CD1c-positive myeloid dendritic cell (primary cell): ENCODE measurements around the gene CCDC40.
A peak's percentile ranks its signal among the peaks of the same experiment; 100 is the strongest.

Experiments
- DNase-seq: peaks from one replicate; pipeline ENCODE4 v3.0.0-alpha.2; 2016; ENCODE audit errors: extremely low spot score

The CCDC40 gene

GRCh38 chr17:80047176-80047575 is 10.7 kb downstream of the CCDC40 start:
- no peak for DNase-seq

DNA sequence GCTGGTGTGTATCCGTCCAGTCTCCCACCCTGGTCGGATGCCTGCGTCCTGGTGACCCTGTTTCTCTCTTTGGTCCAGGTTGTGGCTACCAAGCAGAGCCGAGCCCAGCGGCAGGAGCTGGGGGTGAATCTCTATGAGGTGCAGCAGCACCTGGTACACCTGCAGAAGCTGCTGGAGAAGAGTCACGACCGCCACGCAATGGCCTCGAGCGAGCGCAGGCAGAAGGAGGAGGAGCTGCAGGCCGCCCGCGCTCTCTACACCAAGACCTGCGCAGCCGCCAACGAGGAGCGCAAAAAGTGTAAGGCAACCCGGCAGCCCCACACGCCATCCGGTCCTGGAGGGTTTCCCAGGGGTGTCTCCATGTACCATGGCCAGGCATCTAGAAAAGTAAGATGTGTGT is 13.5 kb downstream of the CCDC40 start:
- DNase-seq, result no peak

DNA sequence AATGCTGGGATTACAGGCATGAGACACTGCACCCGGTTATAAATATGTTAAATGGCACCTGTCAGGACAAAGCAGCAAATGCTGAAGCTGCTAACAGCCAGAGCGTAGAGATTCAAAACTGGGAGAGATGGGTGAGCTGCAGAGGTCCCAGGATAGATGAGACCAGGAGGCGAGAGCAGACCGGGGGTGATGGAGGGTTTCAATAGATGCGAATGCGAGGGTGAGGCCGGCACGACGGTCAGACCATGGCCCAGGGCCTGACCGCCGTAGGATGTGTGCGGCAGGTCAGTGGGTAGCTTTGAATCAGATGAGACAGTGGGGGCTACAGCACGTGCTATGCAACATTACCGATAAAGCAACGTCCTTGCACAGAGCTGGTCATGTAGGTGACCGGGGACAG is 14.3 kb downstream of the CCDC40 start:
- DNase-seq, result no peak

- no peak for DNase-seq
Observed at GRCh38 chr17:80051681-80052080, 15.2 kb downstream of the CCDC40 start.

DNA sequence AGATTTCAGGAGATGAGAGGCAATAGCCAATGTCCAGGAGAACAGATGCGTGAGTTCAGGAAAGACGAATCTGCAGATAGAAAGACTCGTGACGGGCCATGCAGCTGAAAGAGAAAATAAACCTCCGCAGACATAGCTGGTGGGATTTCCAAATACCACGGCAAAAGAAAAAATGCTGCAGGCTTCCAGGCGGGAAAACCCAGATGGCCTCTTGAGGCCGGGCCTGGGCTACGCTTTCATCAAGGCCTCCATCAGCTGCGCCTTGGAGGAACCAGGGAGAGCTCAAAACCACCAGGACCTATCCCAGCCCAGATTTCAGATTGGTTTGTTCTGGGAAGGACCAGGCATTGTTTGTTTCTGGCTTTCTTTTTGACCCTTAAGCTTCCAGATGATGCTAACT is 16.7 kb downstream of the CCDC40 start:
- DNase-seq, result no peak

GRCh38 chr17:80055597-80055996 is 19.2 kb downstream of the CCDC40 start:
- DNase-seq, result no peak

DNA sequence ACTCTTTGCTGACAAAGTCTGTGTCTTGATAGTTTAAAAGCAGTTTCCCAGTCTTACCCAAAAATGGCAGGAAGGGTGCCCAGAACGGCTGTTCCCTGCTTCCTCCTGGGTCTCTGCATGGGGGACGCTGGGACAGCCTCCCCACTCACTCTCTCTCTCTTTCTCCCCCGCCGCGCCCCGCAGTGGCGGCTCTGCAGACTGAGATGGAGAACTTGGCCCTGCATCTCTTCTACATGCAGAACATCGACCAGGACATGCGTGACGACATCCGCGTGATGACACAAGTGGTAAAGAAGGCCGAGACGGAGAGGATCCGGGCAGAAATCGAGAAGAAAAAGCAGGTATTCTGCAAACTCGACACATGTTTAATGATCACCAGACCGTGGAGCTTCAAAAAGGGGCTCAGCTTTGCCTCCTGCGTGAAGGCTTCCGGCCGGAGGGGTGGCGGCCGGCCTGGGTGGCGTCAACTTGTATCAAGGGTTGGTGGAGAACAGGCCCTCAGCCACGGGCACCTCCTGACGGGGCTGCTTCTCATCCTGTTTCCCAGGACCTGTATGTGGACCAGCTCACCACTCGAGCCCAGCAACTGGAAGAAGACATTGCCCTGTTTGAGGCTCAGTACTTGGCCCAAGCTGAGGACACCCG is 22.0 kb downstream of the CCDC40 start:
- DNase-seq, result no peak

- no peak for DNase-seq
Observed at GRCh38 chr17:80060644-80061043, 24.2 kb downstream of the CCDC40 start.

- no peak for DNase-seq
Observed at GRCh38 chr17:80061421-80061820, 25.0 kb downstream of the CCDC40 start.

- peak; percentile 29 for DNase-seq
Observed at GRCh38 chr17:80063830-80064585, 27.6 kb downstream of the CCDC40 start.

- DNase-seq, result no peak
Observed at GRCh38 chr17:80064696-80065095, 28.3 kb downstream of the CCDC40 start.

- no peak for DNase-seq
Observed at GRCh38 chr17:80065478-80066170, 29.2 kb downstream of the CCDC40 start.

DNA sequence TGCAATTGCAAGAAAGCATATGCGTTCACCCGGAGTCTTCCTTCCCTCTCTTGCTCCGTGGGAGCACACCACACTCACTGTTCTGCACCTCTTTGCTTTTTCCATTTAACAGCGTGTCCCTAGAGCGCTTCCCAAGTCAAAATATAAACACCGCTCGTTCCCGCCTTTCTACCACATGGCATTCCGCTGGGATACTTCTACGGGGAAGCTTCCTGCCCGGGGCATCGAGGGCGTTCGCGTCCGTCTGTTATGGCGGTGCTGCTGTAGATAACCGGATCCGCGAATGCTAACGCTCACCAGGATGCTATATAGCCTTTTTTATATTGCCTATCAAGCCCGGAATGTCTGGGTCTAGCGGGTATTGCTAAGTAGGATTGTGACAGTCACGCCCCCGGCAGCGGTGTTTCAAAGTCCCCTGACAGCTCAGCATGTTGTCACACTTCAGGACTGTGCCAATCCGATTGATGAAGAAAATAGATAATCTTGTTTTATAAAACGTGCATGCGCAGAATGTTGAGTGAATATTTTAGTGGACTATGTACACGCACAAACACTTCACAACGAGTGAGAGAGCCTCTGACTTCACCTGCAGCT is 31.0 kb downstream of the CCDC40 start:
- no peak for DNase-seq

GRCh38 chr17:80068301-80069222 is 32.1 kb downstream of the CCDC40 start:
- DNase-seq, result no peak

DNA sequence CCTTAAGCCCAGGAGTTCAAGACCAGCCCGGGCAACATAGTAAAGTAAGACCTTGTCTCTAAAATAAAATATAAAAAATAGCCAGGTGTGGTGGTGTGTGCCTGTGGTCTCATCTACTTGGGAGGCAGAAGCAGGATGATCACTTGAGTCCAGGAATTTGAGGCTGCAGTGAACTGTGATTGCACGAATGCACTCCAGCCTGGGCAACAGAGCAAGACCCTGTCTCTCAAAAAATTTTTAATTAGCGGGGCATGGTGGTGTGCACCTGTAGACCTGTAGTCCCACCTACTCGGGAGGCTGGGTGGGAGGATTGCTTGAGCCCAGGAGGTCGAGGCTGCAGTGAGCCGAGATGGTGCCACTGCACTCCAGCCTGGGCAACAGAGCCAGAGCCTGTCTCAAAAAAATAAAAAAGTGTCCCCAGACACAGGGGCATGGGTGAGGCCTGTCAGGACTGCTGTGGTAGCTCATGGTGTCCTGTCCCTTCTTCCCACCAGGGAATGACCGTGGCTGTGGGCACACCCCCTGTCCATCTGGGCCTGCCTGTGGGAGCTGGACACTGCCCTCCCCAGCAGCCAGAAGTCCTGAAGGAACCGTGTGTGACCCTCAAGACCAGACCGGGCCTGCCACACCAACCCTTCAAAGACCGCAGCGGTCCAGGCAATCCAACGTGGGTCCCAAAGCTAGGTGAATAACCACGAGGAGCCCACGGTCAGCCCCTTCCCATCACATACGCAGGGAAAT is 34.1 kb downstream of the CCDC40 start:
- no peak for DNase-seq

DNA sequence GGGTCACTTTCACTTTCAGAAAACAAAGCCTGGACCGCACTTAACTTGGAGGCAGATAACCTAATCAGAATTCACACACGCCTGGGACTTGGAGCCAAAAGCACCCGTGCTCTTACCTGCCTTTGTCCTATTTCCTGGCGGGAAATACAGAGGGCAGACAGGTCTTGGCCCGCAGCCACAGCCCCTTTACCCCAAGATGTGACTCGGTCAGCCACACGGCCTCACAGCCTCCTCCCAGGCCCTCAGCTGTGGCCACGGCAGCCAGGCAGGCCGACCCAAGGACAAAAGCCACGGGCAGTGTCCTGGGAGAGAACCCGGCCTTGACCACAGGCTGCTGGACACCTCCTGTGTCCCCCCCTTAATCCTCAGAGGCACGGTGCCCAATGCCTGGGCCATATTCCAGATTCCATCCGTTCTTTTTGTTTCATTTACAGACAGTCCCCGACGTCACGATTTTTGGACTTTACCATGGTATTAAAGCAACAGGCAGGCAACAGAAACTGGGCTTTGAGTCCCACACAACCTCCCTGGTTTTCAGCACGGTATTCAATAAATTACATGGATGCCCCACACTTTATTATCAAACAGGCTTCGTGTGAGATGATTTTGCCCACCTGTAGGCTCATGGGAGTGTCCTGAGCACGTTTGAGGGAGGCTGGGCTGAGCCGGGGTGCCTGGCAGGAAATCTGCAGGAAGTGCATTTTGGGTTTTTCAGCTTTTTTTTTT is 34.8 kb downstream of the CCDC40 start:
- no peak for DNase-seq

DNA sequence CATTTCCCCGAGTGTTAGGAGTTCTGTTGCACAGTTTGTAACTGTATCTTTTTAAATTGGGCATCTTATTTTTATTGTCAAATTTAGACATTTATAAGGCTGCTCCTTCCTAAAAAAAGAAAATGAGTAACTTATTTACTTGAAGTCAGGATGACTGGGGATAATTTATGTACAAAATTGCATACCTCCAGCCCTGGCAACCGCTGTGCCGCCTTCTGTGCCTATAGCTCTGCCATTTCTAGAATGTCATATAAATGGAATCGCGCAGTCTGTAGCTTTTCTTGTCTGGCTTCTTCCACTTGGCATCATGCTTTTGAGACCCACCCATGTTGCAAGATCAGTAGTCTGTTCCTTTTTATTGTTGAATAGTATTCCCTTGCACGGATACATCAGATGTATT is 36.0 kb downstream of the CCDC40 start:
- no peak for DNase-seq

GRCh38 chr17:80080081-80080480 is 43.6 kb downstream of the CCDC40 start:
- no peak for DNase-seq

- no peak for DNase-seq
Observed at GRCh38 chr17:80081596-80081995, 45.2 kb downstream of the CCDC40 start.
